ENCODE measurements around the gene SLC4A9. TPM values are rescaled to one million over a fixed set of nuclear protein-coding genes. Genes with fewer than 3 reads are reported as not detected.

The SLC4A9 gene
- total RNA-seq, 1 donor from 2014 or later = 0.23 TPM

- peaks cover 16% of the 10 kb centered on the region for H3K4me1 Mint-ChIP-seq (ENCODE audit: unreplicated experiment)
- TF ChIP-seq CTCF (IDR thresholded peaks at IDR 0.05; ENCODE audit: unreplicated experiment) = no peak
- peaks cover 4% of the 10 kb centered on the region for H3K27me3 Mint-ChIP-seq (ENCODE audit: unreplicated experiment)
- peaks cover 6% of the 10 kb centered on the region for H3K36me3 Mint-ChIP-seq (ENCODE audit: low read depth, unreplicated experiment)
- H3K9me3 Mint-ChIP-seq (ENCODE audit: unreplicated experiment) = no peaks in the 10 kb centered on the region
- DNase-seq (ENCODE audit: low spot score) = no peak
- no peak overlapping the region for H3K4me3 Mint-ChIP-seq (ENCODE audit: unreplicated experiment)
- H3K27ac Mint-ChIP-seq (ENCODE audit: unreplicated experiment) = no peak overlapping the region
Observed at GRCh38 chr5:140398379-140398811, 38.4 kb downstream of the SLC4A9 start.

GRCh38 chr5:140399979-140400729 lies 40.2 kb downstream of the SLC4A9 start:
- Mint-ChIP-seq H3K27me3 (ENCODE audit: unreplicated experiment) (peaks cover 7% of the 10 kb centered on the region), H3K4me3 (ENCODE audit: unreplicated experiment) (peak overlapping the region; percentile 91), H3K4me1 (ENCODE audit: unreplicated experiment) (peaks cover 29% of the 10 kb centered on the region), H3K36me3 (ENCODE audit: low read depth, unreplicated experiment) (peaks cover 12% of the 10 kb centered on the region), H3K27ac (ENCODE audit: unreplicated experiment) (peak overlapping the region; percentile 72), H3K9me3 (ENCODE audit: unreplicated experiment) (no peaks in the 10 kb centered on the region)
- DNase-seq (ENCODE audit: low spot score) = no peak
- no peak for TF ChIP-seq CTCF (IDR thresholded peaks at IDR 0.05; ENCODE audit: unreplicated experiment)

- Mint-ChIP-seq H3K4me3 (ENCODE audit: unreplicated experiment) (peak overlapping the region; percentile 91), H3K27me3 (ENCODE audit: unreplicated experiment) (peaks cover 7% of the 10 kb centered on the region), H3K4me1 (ENCODE audit: unreplicated experiment) (peaks cover 31% of the 10 kb centered on the region), H3K36me3 (ENCODE audit: low read depth, unreplicated experiment) (peaks cover 12% of the 10 kb centered on the region), H3K9me3 (ENCODE audit: unreplicated experiment) (no peaks in the 10 kb centered on the region), H3K27ac (ENCODE audit: unreplicated experiment) (peak overlapping the region; percentile 72)
- no peak for TF ChIP-seq CTCF (IDR thresholded peaks at IDR 0.05; ENCODE audit: unreplicated experiment)
- peak; percentile 84 for DNase-seq (ENCODE audit: low spot score)
Observed at GRCh38 chr5:140400730-140401361, 40.9 kb downstream of the SLC4A9 start.

- TF ChIP-seq CTCF (IDR thresholded peaks at IDR 0.05; ENCODE audit: unreplicated experiment) = no peak
- DNase-seq (ENCODE audit: low spot score) = peak; percentile 97
- peak within 1 kb of the TSS; percentile 86 for H3K27ac Mint-ChIP-seq (ENCODE audit: unreplicated experiment)
- peak within 1 kb of the TSS; percentile 91 for H3K4me3 Mint-ChIP-seq (ENCODE audit: unreplicated experiment)
- peaks cover 12% of the 10 kb centered on the region for H3K36me3 Mint-ChIP-seq (ENCODE audit: low read depth, unreplicated experiment)
- peaks cover 7% of the 10 kb centered on the region for H3K27me3 Mint-ChIP-seq (ENCODE audit: unreplicated experiment)
- H3K9me3 Mint-ChIP-seq (ENCODE audit: unreplicated experiment) = no peaks in the 10 kb centered on the region
- peaks cover 31% of the 10 kb centered on the region for H3K4me1 Mint-ChIP-seq (ENCODE audit: unreplicated experiment)
Observed at GRCh38 chr5:140401362-140402257, 41.6 kb downstream of the SLC4A9 start, which contains the start of gene ANKHD1. Gene ANKHD1 (plus strand): TSS chr5:140401833. CDS start chr5:140401968, 135 bp downstream.

Measured in endothelial cell (in vitro differentiated cells).